Left ventricle myocardium inferior (tissue), 1 donor: Measurements from ENCODE around the gene TRIM9. TPM values are rescaled to one million over a fixed set of nuclear protein-coding genes. Genes with fewer than 3 reads are reported as not detected.

Source experiments
- DNase-seq: peaks from one replicate; pipeline ENCODE4 v3.0.0-alpha.2; 2020
- H3K27ac ChIP-seq: fragments of 200-600 bp; replicated peaks from 2 replicates; pipeline ENCODE4 v1.8.0; 2021
- H3K27me3 ChIP-seq: fragments of 200-600 bp; 2 replicates; pipeline ENCODE4 v1.8.0; 2021; ENCODE audit warnings: low read depth
- H3K36me3 ChIP-seq: fragments of 200-600 bp; 2 replicates; pipeline ENCODE4 v1.8.0; 2021
- H3K4me1 ChIP-seq: fragments of 200-600 bp; 2 replicates; pipeline ENCODE4 v1.8.0; 2021
- H3K4me3 ChIP-seq: fragments of 200-600 bp; 2 replicates; pipeline ENCODE4 v1.8.0; 2021; ENCODE audit warnings: mild to moderate bottlenecking, moderate library complexity
- H3K9me3 ChIP-seq: fragments of 200-600 bp; replicated peaks from 2 replicates; pipeline ENCODE4 v1.8.0; 2021
- CTCF ChIP-seq: fragments of 200-600 bp; IDR thresholded peaks from 2 replicates; pipeline ENCODE4 v1.8.0; 2021; ENCODE audit warnings: antibody characterized with exemption, mild to moderate bottlenecking, borderline replicate concordance
- intact Hi-C: fragments of 100-400 bp; cut with micrococcal nuclease; formaldehyde crosslinking; loops from one replicate; pipeline ENCODE4 v1.11.0; 2022
- total RNA-seq: library from RNA; stranded (reverse); fragmentation: NEBNext Ultra II Directional; extraction: Animal tissue kit (Norgen Biotek cat#: 25700); gene quantifications from one replicate; pipeline ENCODE4 v1.2.1, GENCODE V29; 2021
- donor health status: DM: no; HTN: yes; CAD: no; lungs with severe emphysema.

The TRIM9 gene
- total RNA-seq, 1 donor from 2014 or later = 0.27 TPM

GRCh38 chr14:51056421-51056820 is 38.5 kb downstream of the TRIM9 start:
- DNase-seq = no peak
- Histone ChIP-seq H3K9me3 (peaks cover under 1% of the 10 kb centered on the region), H3K27ac (no peak overlapping the region), H3K4me3 (no peak overlapping the region), H3K4me1 (no peaks in the 10 kb centered on the region), H3K36me3 (no peaks in the 10 kb centered on the region), H3K27me3 (no peaks in the 10 kb centered on the region)
- intact Hi-C loops = no loop called here
- no peak for TF ChIP-seq CTCF

- no peak for DNase-seq
- no peaks in the 10 kb centered on the region for H3K36me3 ChIP-seq
- H3K4me3 ChIP-seq = no peak overlapping the region
- intact Hi-C loops = no loop called here
- TF ChIP-seq CTCF = no peak
- no peak overlapping the region for H3K27ac ChIP-seq
- H3K4me1 ChIP-seq = no peaks in the 10 kb centered on the region
- no peaks in the 10 kb centered on the region for H3K27me3 ChIP-seq
- H3K9me3 ChIP-seq = no peaks in the 10 kb centered on the region
Observed at GRCh38 chr14:51053157-51053556, 41.7 kb downstream of the TRIM9 start.

- TF ChIP-seq CTCF = no peak
- intact Hi-C loops = no loop called here
Observed at GRCh38 chr14:51044961-51045360, 49.9 kb downstream of the TRIM9 start.

GRCh38 chr14:51041883-51042282 is 53.0 kb downstream of the TRIM9 start:
- no peaks in the 10 kb centered on the region for H3K4me1 ChIP-seq
- no peaks in the 10 kb centered on the region for H3K27me3 ChIP-seq
- no peaks in the 10 kb centered on the region for H3K9me3 ChIP-seq
- TF ChIP-seq CTCF = no peak
- H3K4me3 ChIP-seq = no peak overlapping the region
- intact Hi-C loops = no loop called here
- no peaks in the 10 kb centered on the region for H3K36me3 ChIP-seq
- no peak for DNase-seq
- H3K27ac ChIP-seq = no peak overlapping the region

More at GRCh38 chr14:51044961-51045360, 49.9 kb downstream of the TRIM9 start:
- no peaks in the 10 kb centered on the region for H3K4me1 ChIP-seq
- H3K27me3 ChIP-seq = no peaks in the 10 kb centered on the region
- DNase-seq = no peak
- H3K36me3 ChIP-seq = no peaks in the 10 kb centered on the region
- no peak overlapping the region for H3K4me3 ChIP-seq
- H3K27ac ChIP-seq = no peak overlapping the region
- H3K9me3 ChIP-seq = no peaks in the 10 kb centered on the region

- intact Hi-C loops = no loop called here
- H3K27ac ChIP-seq = no peak overlapping the region
- H3K9me3 ChIP-seq = no peaks in the 10 kb centered on the region
- H3K4me3 ChIP-seq = no peak overlapping the region
- no peaks in the 10 kb centered on the region for H3K27me3 ChIP-seq
- no peak for TF ChIP-seq CTCF
- no peaks in the 10 kb centered on the region for H3K36me3 ChIP-seq
- DNase-seq = no peak
- no peaks in the 10 kb centered on the region for H3K4me1 ChIP-seq
Observed at GRCh38 chr14:51041108-51041531, 53.8 kb downstream of the TRIM9 start.

GRCh38 chr14:51039252-51039651 is 55.7 kb downstream of the TRIM9 start:
- no peak for TF ChIP-seq CTCF
- no peaks in the 10 kb centered on the region for H3K4me1 ChIP-seq
- DNase-seq = no peak
- intact Hi-C loops = no loop called here
- no peak overlapping the region for H3K4me3 ChIP-seq
- H3K36me3 ChIP-seq = no peaks in the 10 kb centered on the region
- no peak overlapping the region for H3K27ac ChIP-seq
- no peaks in the 10 kb centered on the region for H3K27me3 ChIP-seq
- H3K9me3 ChIP-seq = no peaks in the 10 kb centered on the region
